Breast epithelium (tissue), 4 donors: ENCODE results near the gene THSD4. TPM values are rescaled to one million over a fixed set of nuclear protein-coding genes. Genes with fewer than 3 reads are reported as not detected.
A peak's percentile ranks its signal among the peaks of the same experiment; 100 is the strongest.

Source experiments
- DNase-seq, 2 donors: peaks; one replicate each; pipeline ENCODE4 v3.0.0-alpha.2; 2019; ENCODE audit warnings: low spot score in 2 of 2
- H3K27ac ChIP-seq, 2 donors: fragments of 200-600 bp; sonication (generic) in 1 of 2; one replicate each; pipeline ENCODE4 v1.5.1; 2016 to 2019; ENCODE audit warnings: mild to moderate bottlenecking in 1 of 2
- H3K27me3 ChIP-seq, 2 donors: fragments of 200-600 bp; sonication (generic) in 1 of 2; one replicate each; pipeline versions ENCODE4 v1.5.1 to v1.6.0; 2017 to 2019; ENCODE audit warnings: control low read depth in 1 of 2, mild to moderate bottlenecking in 1 of 2
- H3K36me3 ChIP-seq: fragments of 200-600 bp; one replicate; pipeline ENCODE4 v1.5.1; 2019
- H3K4me1 ChIP-seq, 2 donors: fragments of 200-600 bp; sonication (generic); one replicate each; pipeline ENCODE4 v1.5.1; 2016 to 2019; ENCODE audit warnings: control low read depth in 1 of 2
- H3K4me3 ChIP-seq, 3 donors: fragments of 200-600 bp; sonication (generic); 1 replicate in 2 of 3; 2 replicates in 1 of 3; pipeline ENCODE4 v1.5.1; 2016 to 2019; ENCODE audit warnings: mild to moderate bottlenecking in 3 of 3, moderate library complexity in 2 of 3
- H3K9me3 ChIP-seq, 2 donors: fragments of 200-600 bp; sonication (generic) in 1 of 2; one replicate each; pipeline ENCODE4 v1.5.1; 2016 to 2019; ENCODE audit warnings: control low read depth in 1 of 2
- CTCF ChIP-seq, 3 donors: fragments of 450-650 bp; IDR thresholded peaks; one replicate each; pipeline ENCODE4 v1.5.1; 2016 to 2017; ENCODE audit warnings: antibody characterized with exemption in 3 of 3, mild to moderate bottlenecking in 3 of 3, moderate library complexity in 3 of 3
- POLR2A ChIP-seq: fragments of 450-650 bp; IDR thresholded peaks from one replicate; pipeline ENCODE4 v1.6.1; 2016; ENCODE audit warnings: antibody characterized with exemption, mild to moderate bottlenecking, moderate library complexity
- POLR2AphosphoS5 ChIP-seq, 3 donors: sonication (generic); formaldehyde crosslinking; IDR thresholded peaks; one replicate each; pipeline ENCODE4 v1.6.1; 2017; ENCODE audit warnings: antibody characterized with exemption in 3 of 3
- intact Hi-C: fragments of 100-400 bp; cut with DNase I; formaldehyde crosslinking; loops from one replicate; pipeline ENCODE4 v1.15.1; 2023; ENCODE audit warnings: low total_unique reads
- total RNA-seq, 3 donors: library from RNA; depleted of rRNA; stranded (reverse); fragments of >200 nt; gene quantifications; one replicate each; pipeline ENCODE4 v1.1.0, GENCODE V29; 2016

THSD4 gene
- total RNA-seq, 3 donors from 2014 or later = 0.64 to 58.7 (median 41.3) TPM

- DNase-seq = no peak
- Histone ChIP-seq H3K4me1 (no peaks in the 10 kb centered on the region), H3K27me3 (no peaks in the 10 kb centered on the region), H3K27ac (no peak overlapping the region), H3K9me3 (no peaks in the 10 kb centered on the region), H3K36me3 (no peaks in the 10 kb centered on the region), H3K4me3 (no peak overlapping the region)
- TF ChIP-seq POLR2AphosphoS5 (IDR thresholded peaks at IDR 0.05) (no peak), CTCF (IDR thresholded peaks at IDR 0.05) (no peak), POLR2A (no peak)
- intact Hi-C loops = no loop called here
Measured at GRCh38 chr15:71564217-71564616, 448.9 kb downstream of the THSD4 start.

DNA sequence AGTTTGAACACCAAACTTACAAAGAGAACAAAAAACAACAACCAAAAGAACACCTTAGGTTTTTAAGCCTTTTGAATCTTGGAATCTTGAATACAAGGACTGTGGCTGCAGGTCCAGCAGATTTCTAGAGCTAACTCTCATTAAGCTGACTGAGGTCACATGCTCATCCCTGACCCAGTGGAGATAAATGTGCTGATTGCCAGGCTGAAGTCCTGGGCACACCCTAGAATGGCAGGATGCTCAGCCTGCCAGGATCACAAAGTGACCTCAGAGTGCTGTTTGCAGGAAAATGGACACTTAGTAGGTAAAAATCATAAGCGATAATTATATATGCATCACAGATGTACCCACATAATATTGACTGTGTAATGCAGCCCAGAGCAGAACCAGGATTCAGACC, 449.7 kb downstream of the THSD4 start:
- intact Hi-C loops = no loop called here
- no peaks in the 10 kb centered on the region for H3K27me3 ChIP-seq
- no peaks in the 10 kb centered on the region for H3K36me3 ChIP-seq
- peak overlapping the region in 1 of 2 donors; percentile 32 for H3K27ac ChIP-seq
- H3K4me1 ChIP-seq = no peaks in the 10 kb centered on the region
- TF ChIP-seq POLR2AphosphoS5 (IDR thresholded peaks at IDR 0.05) (no peak), CTCF (IDR thresholded peaks at IDR 0.05) (no peak), POLR2A (no peak)
- no peak overlapping the region for H3K4me3 ChIP-seq
- no peaks in the 10 kb centered on the region for H3K9me3 ChIP-seq
- no peak for DNase-seq

- no peak for DNase-seq
- intact Hi-C loops = no loop called here
- no peaks in the 10 kb centered on the region for H3K9me3 ChIP-seq
- H3K4me3 ChIP-seq = no peak overlapping the region
- no peaks in the 10 kb centered on the region for H3K27me3 ChIP-seq
- H3K27ac ChIP-seq = peak overlapping the region in 1 of 2 donors; percentile 32
- no peaks in the 10 kb centered on the region for H3K4me1 ChIP-seq
- no peaks in the 10 kb centered on the region for H3K36me3 ChIP-seq
- TF ChIP-seq POLR2A = no peak
- TF ChIP-seq CTCF (IDR thresholded peaks at IDR 0.05) = no peak
Measured at GRCh38 chr15:71565631-71566160, 450.4 kb downstream of the THSD4 start.

DNA sequence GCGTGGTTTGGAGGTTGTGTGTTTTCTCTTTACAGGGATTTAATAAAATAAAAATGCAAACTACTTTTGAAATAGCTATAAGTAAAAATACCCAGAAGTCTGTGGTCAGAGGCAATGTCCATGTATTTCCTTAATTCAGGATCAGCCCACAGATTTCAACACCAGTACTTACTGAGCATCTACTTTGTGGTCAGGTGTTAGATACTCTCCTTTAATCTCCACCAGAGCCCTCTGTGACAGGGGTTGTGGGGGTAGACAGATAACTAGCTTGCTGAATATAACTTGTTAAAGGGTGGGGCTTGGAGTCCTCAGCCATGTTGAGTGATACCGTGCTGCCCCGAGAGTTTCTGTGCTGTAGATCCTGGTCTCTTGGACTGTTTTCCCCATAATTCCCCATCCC, 451.0 kb downstream of the THSD4 start:
- Histone ChIP-seq H3K27me3 (no peaks in the 10 kb centered on the region), H3K4me3 (no peak overlapping the region), H3K9me3 (no peaks in the 10 kb centered on the region), H3K36me3 (no peaks in the 10 kb centered on the region), H3K4me1 (no peaks in the 10 kb centered on the region), H3K27ac (no peak overlapping the region)
- intact Hi-C loops = no loop called here
- TF ChIP-seq CTCF (IDR thresholded peaks at IDR 0.05) (no peak), POLR2A (no peak), POLR2AphosphoS5 (IDR thresholded peaks at IDR 0.05) (no peak)
- no peak for DNase-seq

DNA sequence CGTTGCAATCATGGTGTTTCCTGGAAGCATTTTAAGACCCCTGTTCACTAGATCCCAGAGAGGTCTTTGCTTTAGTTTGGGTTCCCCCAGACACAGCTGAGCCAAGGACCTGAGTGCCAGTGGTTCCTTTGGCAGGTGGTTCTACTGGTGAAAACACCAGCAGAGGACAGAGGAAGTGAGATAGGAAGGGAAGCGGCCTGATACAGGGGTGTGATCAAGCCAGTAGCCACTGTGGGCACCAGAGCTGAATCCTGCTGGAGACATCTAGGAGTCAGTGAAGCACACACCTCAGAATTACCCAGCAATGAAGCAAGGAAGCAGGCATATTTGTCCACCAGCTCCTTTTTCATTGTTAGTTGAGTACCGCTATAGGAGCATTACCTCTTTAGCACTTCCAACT, 451.9 kb downstream of the THSD4 start:
- H3K27me3 ChIP-seq = no peaks in the 10 kb centered on the region
- H3K36me3 ChIP-seq = no peaks in the 10 kb centered on the region
- TF ChIP-seq POLR2A (no peak), POLR2AphosphoS5 (IDR thresholded peaks at IDR 0.05) (no peak), CTCF (IDR thresholded peaks at IDR 0.05) (no peak)
- H3K4me1 ChIP-seq = no peaks in the 10 kb centered on the region
- no peak for DNase-seq
- H3K4me3 ChIP-seq = no peak overlapping the region
- H3K9me3 ChIP-seq = no peaks in the 10 kb centered on the region
- H3K27ac ChIP-seq = peak overlapping the region in 1 of 2 donors; percentile 13
- intact Hi-C loops = no loop called here
